HG02588 (cell line): ENCODE measurements around the gene BBLN.
"Not testable (repeated sequence)": the region's sequence is repeated elsewhere in the genome, so short reads cannot be mapped to it uniquely, and the experiment has no call there.

Source experiments
- ATAC-seq: cut with Tn5 transposase; IDR thresholded peaks from one replicate; pipeline ENCODE4 v1.9.1; 2021; ENCODE audit warnings: mild to moderate bottlenecking, moderate library complexity; ENCODE audit not compliant: unreplicated experiment

BBLN gene

GRCh38 chr9:128124451-128124850, 35.6 kb upstream of the BBLN start:
- no peak for ATAC-seq

- no peak for ATAC-seq
These were observed 35.0 kb upstream of the BBLN start for GRCh38 chr9:128124873-128125579.

GRCh38 chr9:128125580-128126354, 34.3 kb upstream of the BBLN start:
- no peak for ATAC-seq

- ATAC-seq: peak; percentile 50
These were observed 32.5 kb upstream of the BBLN start, which contains the start of gene PTGES2 for GRCh38 chr9:128127568-128127989. Gene PTGES2, minus strand, starts transcription at chr9:128127729. Its CDS starts 12 bp downstream, at chr9:128127717.

- peak; percentile 57 for ATAC-seq
These were observed 31.9 kb upstream of the BBLN start for GRCh38 chr9:128127990-128128835.

GRCh38 chr9:128128836-128129590, 31.1 kb upstream of the BBLN start:
- ATAC-seq: no peak

- ATAC-seq: not testable (repeated sequence)
These were observed 30.0 kb upstream of the BBLN start for GRCh38 chr9:128129976-128130590.

GRCh38 chr9:128130651-128131050, 29.4 kb upstream of the BBLN start:
- ATAC-seq: not testable (repeated sequence)

GRCh38 chr9:128131346-128131745, 28.7 kb upstream of the BBLN start:
- not testable (repeated sequence) for ATAC-seq

- ATAC-seq: not testable (repeated sequence)
These were observed 27.9 kb upstream of the BBLN start for GRCh38 chr9:128132139-128132538.

- not testable (repeated sequence) for ATAC-seq
These were observed 24.5 kb upstream of the BBLN start for GRCh38 chr9:128135561-128135960.

- no peak for ATAC-seq
These were observed 23.0 kb upstream of the BBLN start for GRCh38 chr9:128136816-128137793.

- ATAC-seq: no peak
These were observed 22.1 kb upstream of the BBLN start for GRCh38 chr9:128138001-128138400.

GRCh38 chr9:128139621-128140020, 20.4 kb upstream of the BBLN start:
- no peak for ATAC-seq

GRCh38 chr9:128141604-128142003, 18.5 kb upstream of the BBLN start:
- no peak for ATAC-seq

GRCh38 chr9:128142061-128142460, 18.0 kb upstream of the BBLN start:
- no peak for ATAC-seq

GRCh38 chr9:128142596-128142995, 17.5 kb upstream of the BBLN start:
- ATAC-seq: no peak

- ATAC-seq: no peak
These were observed 16.4 kb upstream of the BBLN start for GRCh38 chr9:128143525-128144238.
